Muscle of back (tissue), 11 donors: ENCODE measurements around the gene MARCHF10. TPM values are rescaled to one million over a fixed set of nuclear protein-coding genes. Genes with fewer than 3 reads are reported as not detected.

Source experiments
- DNase-seq, 3 donors: peaks; one replicate each; pipeline versions ENCODE4 v3.0.0 to v3.0.0-alpha.2; 2013
- polyA plus RNA-seq, 10 donors: library from polyadenylated mRNA; unstranded; fragments of 120-200 nt; gene quantifications; one replicate each; pipeline ENCODE4 v1.2.1, GENCODE V29; 2013; ENCODE audit not compliant: insufficient read length in 10 of 10

The MARCHF10 gene
- polyA plus RNA-seq, 10 donors: 0.11 to 0.72 (median 0.49) TPM; not detected in 1

DNA sequence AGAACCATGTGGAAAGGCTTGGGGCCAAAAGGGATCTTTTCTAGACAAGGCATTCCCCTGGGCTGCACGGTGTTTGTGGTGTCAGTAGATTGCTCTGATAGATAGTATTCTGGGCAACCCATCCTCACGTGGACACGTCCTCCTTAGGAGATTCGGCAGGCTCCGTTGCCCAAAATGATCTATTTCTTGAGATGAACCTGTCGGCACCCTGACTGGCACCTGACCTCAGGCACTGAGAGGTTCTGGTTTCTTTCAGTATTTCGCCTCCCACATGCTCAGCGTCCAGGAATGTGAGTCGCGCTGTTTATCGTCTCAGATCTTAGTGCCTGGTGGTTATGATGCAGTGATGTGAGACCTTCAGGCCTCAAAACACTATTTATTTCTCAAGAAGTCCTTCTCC lies 89.7 kb downstream of the MARCHF10 start:
- no peak for DNase-seq

DNA sequence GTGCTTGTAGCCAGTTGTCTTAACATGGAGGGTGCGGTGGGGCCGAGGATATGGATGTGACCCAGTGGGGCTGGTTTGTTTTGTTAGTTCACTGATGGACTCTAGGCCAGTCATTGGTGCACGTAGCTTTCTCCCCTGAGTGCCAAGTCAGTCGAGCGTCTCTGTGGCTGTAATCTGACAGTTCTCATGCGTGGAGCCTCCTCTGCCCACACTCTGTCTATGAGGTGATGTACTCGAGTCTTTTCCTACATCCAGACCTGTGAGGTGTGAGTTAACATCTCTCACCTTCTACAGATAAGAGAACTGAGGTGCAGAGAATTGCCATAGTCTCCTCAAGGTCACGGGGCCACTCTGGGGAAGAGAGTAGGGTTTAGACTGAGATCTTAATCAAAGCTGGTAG lies 90.2 kb downstream of the MARCHF10 start:
- no peak for DNase-seq

DNA sequence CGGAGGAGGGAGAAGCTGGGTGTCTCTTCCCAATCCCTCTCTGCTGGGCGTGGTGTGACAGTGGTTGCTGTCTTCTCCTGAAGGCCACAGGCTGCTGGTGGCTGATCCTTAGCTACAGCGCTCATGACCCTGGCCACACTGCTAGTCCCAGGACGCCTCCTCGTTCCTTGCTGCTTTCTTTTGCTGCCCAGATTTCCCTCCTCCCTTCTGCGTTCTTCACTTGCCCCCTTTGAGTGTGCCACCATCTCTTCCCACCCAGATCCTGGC lies 90.6 kb downstream of the MARCHF10 start:
- no peak for DNase-seq

DNA sequence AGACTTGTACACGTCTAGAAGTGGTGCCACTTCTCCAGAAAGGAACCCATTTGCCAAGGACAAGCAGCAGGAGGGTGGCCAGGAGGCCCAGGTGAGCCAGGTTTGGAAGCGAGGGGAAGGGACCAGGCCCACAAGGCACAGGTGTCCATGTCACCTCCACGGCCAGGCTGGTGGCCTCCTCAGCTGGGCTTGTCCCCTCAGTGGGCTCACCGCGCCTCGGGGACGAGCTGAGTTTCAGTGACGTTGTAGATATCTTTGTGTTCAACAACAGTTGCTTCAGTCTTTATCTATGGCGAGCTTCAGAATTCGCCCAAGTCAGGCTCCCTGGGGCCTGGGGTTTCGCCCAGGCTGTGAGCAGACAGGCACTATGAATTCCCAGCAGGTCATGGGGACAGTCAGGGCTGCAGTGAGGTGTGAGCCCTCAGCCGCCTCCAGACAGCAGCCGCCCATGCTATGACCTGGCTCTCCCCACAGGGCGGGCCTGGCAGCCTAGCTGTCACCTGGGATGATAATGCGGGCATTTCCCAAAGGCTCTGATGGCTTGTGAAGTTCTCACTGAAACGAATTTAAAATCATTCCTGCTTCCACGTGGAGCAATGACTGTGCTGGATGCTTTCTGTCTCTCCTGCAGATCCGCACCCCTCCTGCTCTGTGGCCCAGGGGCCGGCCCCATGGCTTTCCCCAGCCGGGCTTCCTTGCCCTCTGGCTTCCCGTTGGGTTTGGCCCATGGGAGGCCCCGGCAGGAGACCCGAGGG lies 91.1 kb downstream of the MARCHF10 start:
- DNase-seq: no peak

DNA sequence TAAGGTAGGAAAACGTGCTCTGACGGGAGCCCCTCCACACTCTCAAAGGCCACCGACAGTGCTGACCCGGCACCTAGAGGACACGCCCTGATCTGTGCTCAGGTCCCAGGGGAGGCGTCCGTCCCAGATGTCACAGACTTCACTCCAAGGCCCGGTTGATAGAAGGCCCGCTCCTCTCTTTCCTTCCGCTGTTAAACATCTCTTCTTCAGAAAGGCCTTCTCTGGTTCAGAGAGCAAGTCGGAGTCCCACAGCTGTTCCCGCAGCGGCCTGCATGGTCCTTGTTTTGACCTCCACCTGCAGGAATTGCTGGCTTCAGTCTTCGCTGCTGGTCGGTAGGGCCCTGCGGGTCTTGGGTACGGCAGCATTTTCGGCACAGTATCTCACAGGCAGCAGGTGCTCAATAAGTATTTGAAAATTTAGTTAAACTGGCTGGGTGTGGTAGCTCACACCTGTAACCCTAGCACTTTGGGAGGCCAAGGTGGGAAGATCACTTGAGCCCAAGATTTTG lies 92.2 kb downstream of the MARCHF10 start:
- no peak for DNase-seq

DNA sequence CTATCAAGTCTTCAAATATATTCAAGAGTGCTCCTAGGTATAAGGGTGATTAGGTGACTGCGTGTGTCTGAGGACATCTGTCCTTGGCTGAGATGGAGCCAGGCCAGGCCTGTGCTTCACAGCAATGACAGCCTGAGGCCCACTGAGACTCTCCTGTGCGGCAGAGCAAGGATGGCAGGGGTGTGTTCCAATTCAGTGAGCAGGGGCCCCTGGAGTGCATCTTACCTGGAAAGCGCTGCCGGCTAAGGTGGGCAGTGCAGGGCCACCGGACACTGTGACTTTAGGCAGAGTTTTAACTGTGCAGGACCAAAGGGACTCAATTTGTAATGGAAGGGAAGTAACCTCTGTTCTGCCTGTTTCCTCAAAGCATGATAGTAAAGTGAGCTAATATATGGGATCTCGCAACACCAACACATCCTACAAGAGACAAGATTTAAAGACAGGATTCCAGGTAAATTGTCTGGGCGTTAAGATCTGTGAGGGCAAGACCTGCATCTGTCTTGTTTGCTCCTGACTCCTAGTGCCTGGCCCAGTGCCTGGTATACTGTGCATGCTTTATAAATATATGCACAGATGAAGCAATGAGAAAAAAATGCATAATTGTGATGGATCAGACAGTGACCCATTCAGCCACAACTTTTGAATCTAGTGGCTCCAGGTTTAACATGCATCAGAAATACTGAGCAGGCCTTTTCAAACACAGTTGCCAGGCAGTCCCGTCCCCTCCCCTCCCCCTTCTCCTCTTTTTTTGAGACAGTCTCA lies 93.9 kb downstream of the MARCHF10 start:
- DNase-seq: no peak

DNA sequence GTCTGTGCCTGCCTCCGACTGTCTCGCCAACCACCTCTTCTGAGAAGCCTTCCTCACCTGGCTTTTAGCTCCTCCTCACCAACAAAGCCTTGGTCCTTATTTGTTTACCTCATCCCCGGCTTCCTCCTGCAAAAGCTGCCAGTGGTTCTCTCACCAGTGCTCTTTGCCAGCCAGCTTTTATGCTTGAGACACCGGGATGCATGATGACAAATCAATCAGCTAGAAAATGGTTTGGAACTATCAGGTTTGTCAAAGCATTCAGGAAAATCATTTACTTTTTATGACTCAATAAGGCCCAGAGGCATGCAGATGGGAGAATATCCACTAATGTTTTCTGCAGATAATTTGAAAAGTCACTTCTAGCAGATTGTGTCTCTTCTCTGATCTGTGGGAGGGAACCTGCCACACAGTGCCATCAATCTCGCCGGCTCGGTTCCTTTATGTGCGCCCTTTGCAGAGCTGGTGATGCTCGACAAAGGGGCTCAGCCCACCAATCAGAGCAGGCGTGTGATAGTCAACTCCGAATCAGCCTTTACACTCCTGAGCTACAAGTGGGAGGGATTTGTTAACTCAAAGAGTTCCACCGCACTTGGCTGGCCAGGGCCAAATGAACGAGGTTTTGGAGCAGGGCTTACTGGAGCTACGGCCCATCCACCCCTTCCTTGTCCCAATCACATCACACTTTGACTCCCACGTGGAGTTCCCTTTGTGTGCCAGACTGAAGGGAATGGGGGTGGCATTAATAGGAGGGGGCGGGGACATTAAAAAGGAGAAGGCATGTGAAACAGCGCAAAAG lies 94.8 kb downstream of the MARCHF10 start:
- DNase-seq: peak in 2 of 3 donors; percentile 54 to 72

DNA sequence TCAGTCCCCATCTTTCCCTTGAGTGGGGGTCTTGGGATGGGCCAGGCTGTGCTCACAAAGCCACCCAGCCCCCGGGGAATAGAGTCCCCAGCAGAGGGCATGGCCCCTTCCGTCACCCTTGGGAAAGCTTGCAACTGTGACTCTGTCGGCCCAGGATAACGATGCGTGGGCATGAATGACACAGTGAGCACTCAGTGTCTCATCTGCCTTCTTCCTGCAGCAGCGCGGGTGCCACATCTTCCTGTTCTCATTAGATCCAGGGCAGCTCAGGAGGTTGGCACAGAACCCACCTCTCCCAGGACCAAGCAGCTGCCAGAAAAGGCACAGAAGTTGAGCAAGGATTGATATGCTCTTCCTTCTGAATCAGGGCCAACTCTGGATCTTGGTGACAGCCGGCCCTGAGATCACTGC lies 95.9 kb downstream of the MARCHF10 start:
- peak in 1 of 3 donors; percentile 35 for DNase-seq

DNA sequence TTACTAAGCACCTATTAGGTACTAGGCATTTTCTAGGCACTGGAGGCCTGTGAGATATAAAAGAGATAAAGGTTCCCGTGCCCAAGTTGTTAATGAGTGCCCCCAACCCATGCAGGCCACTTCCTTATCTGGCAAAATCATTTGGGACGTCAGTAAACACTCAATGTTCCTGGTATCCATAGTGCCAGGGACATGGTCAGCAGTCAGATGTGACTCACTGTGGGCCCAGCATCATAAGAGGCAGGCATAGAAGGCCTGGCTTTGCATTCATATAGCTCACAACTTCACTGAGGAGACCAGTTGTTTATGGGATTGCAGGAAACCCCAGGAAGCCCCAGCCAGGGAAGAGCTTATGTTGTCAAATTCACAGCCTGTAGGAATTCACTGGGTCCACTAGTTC lies 99.5 kb downstream of the MARCHF10 start:
- DNase-seq: no peak

DNA sequence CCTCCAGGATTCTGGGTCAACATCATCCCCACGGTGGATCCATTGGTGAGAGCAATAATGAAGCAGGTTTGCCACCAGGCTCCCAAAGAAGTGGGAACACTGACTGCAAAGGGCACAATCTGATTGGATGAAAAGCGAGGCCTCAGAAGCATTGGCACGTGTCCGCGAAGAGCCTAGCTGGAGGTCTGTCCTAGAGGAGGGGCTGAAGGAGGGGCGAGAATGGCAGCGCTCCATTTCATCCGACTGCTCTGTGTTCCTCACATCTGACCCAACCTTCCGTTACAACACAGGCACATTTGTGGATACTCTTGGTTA lies 100.7 kb downstream of the MARCHF10 start:
- no peak for DNase-seq

DNA sequence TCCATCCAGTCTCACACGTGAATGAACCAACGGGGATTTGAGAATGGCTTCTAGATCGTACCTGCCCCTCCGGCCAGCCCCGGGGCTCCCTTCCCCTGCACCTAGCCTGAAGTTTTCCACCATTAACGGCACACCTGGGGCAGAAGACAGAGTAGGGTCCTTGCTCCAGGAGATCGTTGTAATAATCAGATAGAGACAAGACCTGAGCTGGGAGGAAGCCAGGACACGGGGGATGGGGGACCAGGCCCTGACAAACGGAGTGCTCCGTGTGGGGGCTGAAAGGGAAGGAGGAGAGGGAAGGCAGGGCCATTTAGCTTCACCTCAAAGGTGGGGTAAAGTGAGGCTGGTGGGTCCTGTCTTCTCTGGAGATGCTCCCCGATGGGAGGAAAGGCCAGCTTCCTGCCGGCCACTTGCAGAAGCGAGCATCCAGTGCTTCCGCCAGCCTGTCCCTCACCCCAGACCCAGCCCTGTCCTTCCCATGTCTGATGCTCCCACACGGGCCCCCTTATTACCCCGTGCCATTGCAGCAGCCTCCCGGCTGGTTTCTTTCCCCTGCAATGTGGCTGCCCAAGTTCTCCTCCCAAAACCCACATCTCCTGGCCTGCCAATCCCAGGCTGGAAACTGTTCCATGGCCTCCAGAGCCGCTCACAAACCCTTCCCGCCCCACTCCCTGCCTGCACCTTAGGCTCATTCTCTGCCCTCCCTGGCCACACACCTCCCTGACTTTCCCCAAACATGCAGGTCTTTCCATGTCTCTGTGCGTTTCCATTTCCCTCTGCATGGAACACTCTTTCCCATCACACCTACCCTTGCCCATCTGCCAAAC lies 101.3 kb downstream of the MARCHF10 start:
- no peak for DNase-seq

DNA sequence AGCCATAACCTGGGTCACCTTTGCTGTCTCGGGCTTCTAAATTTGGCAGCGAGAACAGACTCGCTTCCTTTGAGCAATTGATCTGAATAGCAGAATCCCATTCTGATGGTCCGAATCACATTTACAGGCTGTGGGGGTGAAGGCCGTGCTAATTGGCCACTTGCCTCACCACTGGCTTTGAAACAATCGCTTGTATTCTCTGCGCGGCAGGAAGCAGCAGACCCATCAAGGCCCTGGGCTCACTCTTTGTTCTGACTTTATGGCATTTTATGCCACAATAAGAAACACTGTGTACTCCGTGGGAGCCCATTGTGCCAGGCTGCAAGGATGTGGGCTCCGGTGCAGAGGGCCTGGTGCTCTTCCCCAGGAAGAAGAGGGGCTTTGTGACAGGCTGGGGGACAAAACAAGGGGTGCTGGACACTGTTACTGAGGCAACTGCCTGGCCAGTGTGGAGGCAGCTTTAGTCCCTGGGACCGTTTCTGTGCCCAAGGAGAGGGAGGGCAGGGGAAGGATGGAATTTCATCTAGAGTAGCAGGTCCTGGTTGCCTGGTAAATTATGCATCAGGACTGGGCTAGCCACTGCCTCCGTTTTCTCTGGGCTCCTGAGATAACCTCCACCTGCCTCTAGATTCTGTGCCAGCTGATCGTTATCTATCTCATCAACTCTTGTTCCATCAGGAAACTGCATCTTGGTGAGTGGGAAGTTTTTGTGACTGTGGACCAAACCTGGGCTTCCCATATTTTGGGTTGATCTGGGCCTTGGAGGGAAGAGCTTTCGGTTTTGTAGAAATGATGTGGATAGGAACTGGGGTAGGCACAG lies 102.1 kb downstream of the MARCHF10 start:
- peak in 1 of 3 donors; percentile 63 for DNase-seq

DNA sequence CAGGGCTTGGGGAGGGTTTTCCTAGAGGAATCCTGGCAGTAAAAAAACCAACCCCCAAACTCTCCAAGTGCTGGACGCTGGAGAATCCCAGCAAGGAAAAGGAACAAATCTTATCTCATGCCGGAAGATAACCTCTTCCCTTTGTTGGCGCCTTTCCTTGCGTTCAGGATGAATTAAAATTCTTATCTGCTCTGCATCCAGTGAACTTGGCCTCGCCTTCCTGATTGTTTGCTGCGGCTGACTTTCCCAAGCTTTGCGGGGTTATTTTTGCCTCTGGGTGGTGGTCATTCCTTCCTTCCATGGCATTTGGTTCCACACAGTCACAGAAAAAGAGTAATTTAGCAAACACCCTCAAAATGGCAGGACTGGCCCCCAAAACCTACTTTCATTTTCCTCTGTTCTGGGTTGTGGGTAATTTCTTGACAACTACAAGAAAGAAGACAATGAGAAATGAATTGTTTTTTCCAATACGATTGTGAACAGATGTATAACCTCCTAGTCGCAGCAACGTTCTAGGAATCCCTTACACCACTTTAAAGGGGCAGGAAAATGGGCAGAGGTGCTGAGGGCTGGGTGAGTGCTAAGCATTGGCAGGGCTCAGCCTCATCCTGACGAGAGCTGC lies 102.8 kb downstream of the MARCHF10 start:
- DNase-seq: peak in 2 of 3 donors; percentile 49 to 79

DNA sequence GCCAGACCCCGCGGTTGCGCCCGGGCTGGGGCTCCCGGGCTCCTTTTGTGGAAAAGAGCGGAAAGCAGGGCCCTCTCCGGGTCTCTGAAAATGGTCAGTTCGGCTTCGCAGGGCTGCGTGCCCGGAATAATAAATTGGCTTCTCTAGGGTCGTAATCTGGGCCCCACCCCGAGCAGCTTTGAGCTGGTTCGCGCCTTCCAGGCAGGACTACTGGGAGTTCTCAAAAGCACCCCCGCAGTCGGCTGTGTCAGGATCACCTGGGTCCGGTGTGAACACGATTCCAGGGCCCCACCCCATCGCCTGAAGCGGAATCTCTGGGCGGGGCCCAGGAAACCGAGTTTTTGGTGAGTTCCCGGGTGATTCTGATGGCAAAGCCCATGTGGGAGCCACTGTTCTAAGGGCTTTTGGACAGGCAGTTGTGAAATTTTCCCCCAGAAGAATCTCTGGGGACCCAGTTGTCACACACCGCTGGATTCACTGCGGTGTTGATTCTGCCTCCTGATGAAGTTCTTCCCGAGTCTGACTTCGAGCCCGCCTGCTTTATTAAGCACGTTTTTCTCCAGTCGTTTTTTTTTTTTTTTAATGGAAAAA lies 103.6 kb downstream of the MARCHF10 start:
- peak in 2 of 3 donors; percentile 58 to 83 for DNase-seq

DNA sequence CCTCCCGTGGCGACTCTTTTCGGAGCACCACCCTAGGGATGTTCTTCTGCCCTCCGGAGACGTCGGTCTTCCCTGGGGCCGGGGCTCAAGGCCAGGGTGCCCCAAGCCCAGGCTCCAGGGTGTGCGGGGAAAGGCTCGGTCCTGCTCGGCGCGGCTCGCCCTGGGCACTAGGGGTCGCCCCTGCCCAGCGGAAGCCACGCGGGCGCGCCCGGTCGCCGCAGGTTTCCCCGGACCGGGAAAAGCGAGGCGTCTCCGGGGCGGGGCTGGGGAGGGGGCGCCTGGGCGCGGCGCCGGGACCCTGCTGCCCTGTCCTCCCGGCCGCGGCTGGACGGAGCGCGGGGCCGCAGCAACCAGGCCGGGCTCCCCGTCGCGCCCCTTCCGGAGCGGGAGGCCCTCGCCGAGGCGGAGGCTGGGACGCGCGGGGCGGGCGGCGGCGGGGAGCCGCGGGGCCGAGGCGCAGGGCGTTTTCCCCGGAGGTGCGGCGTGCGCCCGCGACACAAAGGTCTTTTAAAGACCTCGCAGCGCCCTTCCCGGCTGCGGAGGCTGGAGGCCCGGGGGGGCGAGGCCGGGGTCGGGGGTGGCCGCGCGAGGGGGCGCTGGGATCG lies 104.2 kb downstream of the MARCHF10 start:
- DNase-seq: peak in 2 of 3 donors; percentile 81 to 87

DNA sequence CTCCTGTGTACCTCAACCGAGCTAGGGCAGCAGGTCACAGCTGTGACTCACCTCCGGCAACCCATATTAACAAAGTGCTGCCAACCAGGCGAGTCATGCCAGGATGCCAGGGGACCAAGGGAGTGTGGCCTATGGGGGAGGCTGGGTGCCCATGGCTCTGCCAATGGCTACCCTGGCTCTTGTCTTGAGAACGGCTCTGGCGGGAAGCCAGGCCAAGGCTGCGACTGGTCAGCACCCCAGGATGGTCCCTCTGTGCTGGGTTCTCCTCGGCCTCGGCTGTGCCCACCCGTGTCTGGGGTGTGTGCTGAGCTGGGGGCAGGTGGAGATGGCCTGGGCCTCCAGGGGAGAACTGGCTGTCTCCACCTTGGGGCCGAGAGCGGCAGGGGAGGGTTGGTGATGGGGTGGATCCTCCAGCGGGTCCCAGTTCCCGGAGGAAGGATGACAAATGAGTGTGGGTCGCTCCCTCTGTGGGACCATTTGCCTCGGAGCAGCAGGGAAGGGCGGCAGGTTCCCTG lies 104.8 kb downstream of the MARCHF10 start:
- no peak for DNase-seq

DNA sequence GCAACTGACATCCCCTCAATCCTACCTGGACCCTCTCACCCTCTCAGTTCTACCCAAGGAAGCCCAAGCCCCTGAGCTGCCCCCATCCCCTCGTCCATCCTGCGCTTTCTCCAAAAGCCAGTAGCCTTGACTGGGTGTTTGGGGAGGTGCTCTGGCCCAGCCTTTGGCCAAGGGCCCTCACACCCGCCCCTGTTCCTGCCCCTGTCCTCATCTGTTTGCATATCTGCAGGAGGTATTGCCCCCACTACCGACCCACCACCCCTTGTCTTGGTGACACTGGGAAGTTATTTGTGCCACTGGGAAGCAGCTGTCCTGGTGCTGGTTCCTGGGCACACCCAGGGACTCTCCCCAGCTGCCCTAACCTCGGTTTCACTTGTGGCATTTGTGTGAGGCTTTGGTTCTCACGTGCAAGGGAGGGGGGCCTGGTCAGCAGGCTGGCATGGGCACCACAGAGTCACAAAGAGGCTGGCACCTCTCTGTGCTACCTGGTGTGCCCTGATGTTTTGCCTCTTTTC lies 105.3 kb downstream of the MARCHF10 start:
- no peak for DNase-seq

DNA sequence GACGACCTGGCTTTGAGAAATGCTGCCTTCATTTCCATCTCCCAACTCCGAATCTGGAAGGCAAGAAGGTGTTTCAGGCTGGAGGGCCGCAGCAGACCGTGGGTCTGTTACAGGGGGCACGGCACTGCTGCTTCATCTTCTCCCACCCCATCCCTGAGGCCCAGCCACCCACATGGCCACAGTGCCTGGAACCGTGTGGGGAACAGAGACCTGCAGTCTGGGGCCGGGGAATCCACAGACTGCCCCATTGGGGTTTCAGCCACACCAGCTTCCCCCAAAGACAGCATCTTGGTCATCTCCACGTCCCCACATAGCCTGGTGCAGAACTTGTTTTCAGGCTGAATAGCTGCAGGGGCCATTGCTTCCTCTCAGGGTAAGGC lies 106.4 kb downstream of the MARCHF10 start:
- no peak for DNase-seq
